Measurements from ENCODE around the gene MTHFSD. TPM values are rescaled to one million over a fixed set of nuclear protein-coding genes. Genes with fewer than 3 reads are reported as not detected.

Gene MTHFSD
- polyA plus RNA-seq, 1 of the 3 experiments (the other 2 are of a cell fraction): 15.6 TPM

GRCh38 chr16:86570558-86571529 is 15.8 kb upstream of the MTHFSD start:
- Histone ChIP-seq H3K79me2 (ENCODE audit: insufficient read depth) (peaks cover 89% of the 10 kb centered on the region), H3K9ac (peak overlapping the region; percentile 93), H3K4me2 (peak overlapping the region; percentile 77), H3K4me1 (ENCODE audit: control insufficient read depth in 1 of 2, insufficient read depth in 2 of 2, low read depth in 1 of 2, low read length in 1 of 2) (peaks cover 0 to 31% of the 10 kb centered on the region in 2 experiments; a peak in 2 of 4 replicates), H3K9me2 (no peaks in the 10 kb centered on the region), H3K27ac (ENCODE audit: low read depth in 2 of 2, low read length in 1 of 2) (peak overlapping the region in 1 of 2 experiments; percentile 65; a peak in 1 of 4 replicates), H3K27me3 (ENCODE audit: insufficient read depth) (peaks cover under 1% of the 10 kb centered on the region; the same call in 1 of the 2 replicates), H4K20me1 (ENCODE audit: insufficient read depth) (peaks cover 16% of the 10 kb centered on the region; the same call in 1 of the 2 replicates), H3K9me3 (no peaks in the 10 kb centered on the region), H2AFZ (ENCODE audit: low read depth) (no peak overlapping the region), H3K36me3 (replicated peaks in 1 of 2; ENCODE audit: control insufficient read depth in 1 of 2, insufficient read depth in 2 of 2, low read length in 1 of 2) (peaks cover 0 to 21% of the 10 kb centered on the region in 2 experiments), H3F3A (replicated peaks; ENCODE audit: insufficient read depth) (peaks cover 32% of the 10 kb centered on the region), H3K4me3 (ENCODE audit: low read depth in 2 of 2, low read length in 1 of 2) (peak overlapping the region in 1 of 2 experiments; percentile 93; a peak in 2 of 4 replicates)
- 44% methylated on average over 28 of the region's 28 CpGs for whole genome bisulfite sequencing (ENCODE audit: low lambda C conversion rate)
- ChIA-PET POLR2A (no interaction called here), CTCF (interaction anchor here (0.7 to 1.7 kb wide), 3 partner anchors 12 to 708 kb away, joined by 4 to 5 read pairs (median 4); no protein-coding TSS in a partner anchor)
- DNase-seq: no peak
- TF ChIP-seq TEAD4 (IDR thresholded peaks at IDR 0.05; ENCODE audit: borderline replicate concordance, insufficient read depth) (no peak), SIN3A (IDR thresholded peaks at IDR 0.05; ENCODE audit: borderline replicate concordance, low read depth, low read length) (no peak), EP300 (IDR thresholded peaks at IDR 0.05; ENCODE audit: borderline replicate concordance in 1 of 2, low read depth in 1 of 2, low read length in 1 of 2) (no peak), ZBTB33 (IDR thresholded peaks at IDR 0.05; ENCODE audit: borderline replicate concordance, low read depth) (no peak), FOXM1 (IDR thresholded peaks at IDR 0.05; ENCODE audit: low read depth) (no peak), RFX5 (IDR thresholded peaks at IDR 0.05; ENCODE audit: low read length) (no peak), MAX (IDR thresholded peaks at IDR 0.05; ENCODE audit: low read depth) (no peak), CTCF (IDR thresholded peaks at IDR 0.05) (no peak), CHD2 (IDR thresholded peaks at IDR 0.05; ENCODE audit: low read length, partially characterized antibody) (no peak), IRF3 (IDR thresholded peaks at IDR 0.05; ENCODE audit: low read depth, low read length) (no peak), MEF2A (IDR thresholded peaks at IDR 0.05; ENCODE audit: borderline replicate concordance, low read depth) (no peak), USF2 (IDR thresholded peaks at IDR 0.05; ENCODE audit: borderline replicate concordance, low read depth, low read length) (no peak), FOXJ3 (CRISPR knock-in tag; IDR thresholded peaks at IDR 0.05) (no peak), USF1 (IDR thresholded peaks at IDR 0.05; ENCODE audit: borderline replicate concordance, low read depth) (no peak)
